Tibial nerve (tissue), 4 donors: ENCODE results near the gene MORN3.

Experiments used
- CTCF ChIP-seq, 5 experiments: fragments of 200-600 bp in 3 of 5; fragments of 450-650 bp in 2 of 5; sonication (generic) in 3 of 5; IDR thresholded peaks; one replicate each; pipeline ENCODE4 v1.5.1; 2016 to 2019; ENCODE audit warnings: antibody characterized with exemption in 5 of 5, mild to moderate bottlenecking in 3 of 5, moderate library complexity in 2 of 5
- EP300 ChIP-seq, 2 donors: sonication (generic); formaldehyde crosslinking; IDR thresholded peaks; one replicate each; pipeline ENCODE4 v1.6.1; 2017; ENCODE audit warnings: antibody characterized with exemption in 2 of 2, mild to moderate bottlenecking in 1 of 2
- POLR2A ChIP-seq, 2 donors: fragments of 450-650 bp; IDR thresholded peaks; one replicate each; pipeline ENCODE4 v1.6.1; 2017; ENCODE audit warnings: antibody characterized with exemption in 2 of 2, mild to moderate bottlenecking in 2 of 2, moderate library complexity in 2 of 2

- TF ChIP-seq EP300 (IDR thresholded peaks at IDR 0.05) = no peak
- no peak for TF ChIP-seq CTCF (IDR thresholded peaks at IDR 0.05)
- no peak for TF ChIP-seq POLR2A (IDR thresholded peaks at IDR 0.05)
These were observed 49.3 kb upstream of the MORN3 start for GRCh38 chr12:121718653-121719239.
